ENCODE data around the gene CAPN13.

CAPN13 gene, protein sequence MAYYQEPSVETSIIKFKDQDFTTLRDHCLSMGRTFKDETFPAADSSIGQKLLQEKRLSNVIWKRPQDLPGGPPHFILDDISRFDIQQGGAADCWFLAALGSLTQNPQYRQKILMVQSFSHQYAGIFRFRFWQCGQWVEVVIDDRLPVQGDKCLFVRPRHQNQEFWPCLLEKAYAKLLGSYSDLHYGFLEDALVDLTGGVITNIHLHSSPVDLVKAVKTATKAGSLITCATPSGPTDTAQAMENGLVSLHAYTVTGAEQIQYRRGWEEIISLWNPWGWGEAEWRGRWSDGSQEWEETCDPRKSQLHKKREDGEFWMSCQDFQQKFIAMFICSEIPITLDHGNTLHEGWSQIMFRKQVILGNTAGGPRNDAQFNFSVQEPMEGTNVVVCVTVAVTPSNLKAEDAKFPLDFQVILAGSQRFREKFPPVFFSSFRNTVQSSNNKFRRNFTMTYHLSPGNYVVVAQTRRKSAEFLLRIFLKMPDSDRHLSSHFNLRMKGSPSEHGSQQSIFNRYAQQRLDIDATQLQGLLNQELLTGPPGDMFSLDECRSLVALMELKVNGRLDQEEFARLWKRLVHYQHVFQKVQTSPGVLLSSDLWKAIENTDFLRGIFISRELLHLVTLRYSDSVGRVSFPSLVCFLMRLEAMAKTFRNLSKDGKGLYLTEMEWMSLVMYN

DNA sequence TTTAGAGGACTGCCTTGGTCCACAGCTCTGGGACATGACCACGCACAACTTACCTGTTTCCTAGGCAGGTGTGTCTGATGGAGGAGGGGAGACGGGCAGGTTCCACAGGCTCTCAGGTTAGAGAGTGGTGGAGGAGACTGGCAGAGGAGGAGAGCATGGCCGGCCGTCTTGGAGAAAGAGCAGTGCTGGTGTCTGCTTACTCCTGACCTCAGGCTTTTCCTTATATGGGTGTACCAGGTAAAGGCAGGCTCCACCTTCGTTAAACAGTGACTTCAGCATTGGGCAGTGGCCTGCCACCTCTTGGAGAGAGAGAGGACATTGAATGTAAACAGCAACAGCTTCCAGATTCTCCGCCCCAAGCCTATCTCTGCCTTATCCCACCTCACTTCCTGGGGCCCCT lies at the start of gene CAPN13:
CAPN13 (minus strand) TSS at position 198 of the 400 bp plus-strand sequence. CDS start 20,121 bp downstream, outside the sequence.
- H3K27ac Mint-ChIP-seq = no peak within 1 kb of the TSS
- H3K9me3 Mint-ChIP-seq = no peaks in the 10 kb centered on the region
- H3K4me3 Mint-ChIP-seq = no peak within 1 kb of the TSS
- no peaks in the 10 kb centered on the region for H3K4me1 Mint-ChIP-seq (ENCODE audit: low read depth)
- no peaks in the 10 kb centered on the region for H3K36me3 Mint-ChIP-seq (ENCODE audit: low read depth)
- H3K27me3 Mint-ChIP-seq = peaks cover 15% of the 10 kb centered on the region

DNA sequence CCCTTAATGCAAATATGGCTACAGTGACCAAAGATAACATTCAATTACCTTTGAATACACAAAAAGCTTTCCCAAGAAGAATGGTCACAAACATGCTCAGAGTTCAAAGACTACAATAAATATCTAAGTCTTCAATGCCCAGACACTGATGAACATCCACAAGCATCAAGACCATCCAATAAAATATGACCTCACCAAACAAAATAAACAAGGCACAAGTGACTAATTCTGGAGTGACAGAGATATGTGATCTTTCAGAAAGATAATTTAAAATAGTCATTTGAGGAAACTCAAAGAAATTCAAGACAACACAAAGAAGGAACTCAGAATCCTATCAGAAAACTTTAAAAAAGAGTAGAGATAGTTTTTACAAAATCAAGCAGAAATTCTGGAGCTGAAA lies 40.6 kb upstream of the CAPN13 start:
- H3K4me1 Mint-ChIP-seq (ENCODE audit: low read depth) = no peaks in the 10 kb centered on the region
- H3K27ac Mint-ChIP-seq = no peak overlapping the region
- peaks cover 13% of the 10 kb centered on the region for H3K9me3 Mint-ChIP-seq
- no peaks in the 10 kb centered on the region for H3K36me3 Mint-ChIP-seq (ENCODE audit: low read depth)
- H3K4me3 Mint-ChIP-seq = no peak overlapping the region
- H3K27me3 Mint-ChIP-seq = peaks cover 31% of the 10 kb centered on the region

DNA sequence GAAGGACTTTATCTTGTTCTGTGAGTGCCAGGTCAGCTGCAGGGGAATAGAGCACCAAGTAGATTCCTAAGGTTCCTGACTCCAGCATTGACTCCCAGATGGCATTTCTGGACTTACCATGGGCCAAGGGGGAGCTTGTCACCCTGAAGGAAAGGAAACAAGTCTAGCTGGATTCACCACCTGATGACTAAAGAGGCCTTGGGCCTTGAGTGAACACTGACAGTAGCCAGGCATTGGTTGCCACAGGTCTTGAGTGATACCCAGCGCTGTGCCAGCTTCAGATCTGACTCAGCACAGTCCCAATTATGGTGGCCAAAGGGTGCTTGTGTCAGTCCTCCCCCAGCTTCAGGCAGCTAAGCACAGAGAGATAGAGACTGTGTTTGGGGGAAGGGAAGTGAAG lies 40.1 kb upstream of the CAPN13 start:
- Mint-ChIP-seq H3K36me3 (ENCODE audit: low read depth) (no peaks in the 10 kb centered on the region), H3K4me3 (no peak overlapping the region), H3K27ac (no peak overlapping the region), H3K27me3 (peaks cover 31% of the 10 kb centered on the region), H3K9me3 (peaks cover 13% of the 10 kb centered on the region), H3K4me1 (ENCODE audit: low read depth) (no peaks in the 10 kb centered on the region)

DNA sequence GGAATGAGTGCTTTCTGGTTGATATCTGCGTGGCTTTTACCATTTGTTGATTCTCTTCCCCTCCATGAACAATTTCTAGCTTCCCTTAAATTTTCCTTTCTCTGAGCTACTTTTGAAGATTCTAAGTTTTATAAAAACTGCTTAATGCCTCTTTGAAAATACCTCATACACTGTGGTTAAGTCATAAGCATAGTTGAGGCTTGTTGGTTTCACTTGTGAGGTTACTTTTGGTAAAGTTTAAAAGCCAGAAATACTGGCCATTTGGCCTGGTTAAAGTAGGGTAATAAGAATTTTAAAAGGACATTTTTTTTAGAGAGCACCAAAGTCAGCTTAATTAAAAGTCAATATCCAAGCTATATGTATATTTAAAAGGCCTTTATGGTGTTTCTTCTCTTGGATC lies 21.3 kb upstream of the CAPN13 start:
- Mint-ChIP-seq H3K4me1 (ENCODE audit: low read depth) (no peaks in the 10 kb centered on the region), H3K27ac (no peak overlapping the region), H3K9me3 (peaks cover 17% of the 10 kb centered on the region), H3K27me3 (no peaks in the 10 kb centered on the region), H3K36me3 (ENCODE audit: low read depth) (no peaks in the 10 kb centered on the region), H3K4me3 (no peak overlapping the region)

DNA sequence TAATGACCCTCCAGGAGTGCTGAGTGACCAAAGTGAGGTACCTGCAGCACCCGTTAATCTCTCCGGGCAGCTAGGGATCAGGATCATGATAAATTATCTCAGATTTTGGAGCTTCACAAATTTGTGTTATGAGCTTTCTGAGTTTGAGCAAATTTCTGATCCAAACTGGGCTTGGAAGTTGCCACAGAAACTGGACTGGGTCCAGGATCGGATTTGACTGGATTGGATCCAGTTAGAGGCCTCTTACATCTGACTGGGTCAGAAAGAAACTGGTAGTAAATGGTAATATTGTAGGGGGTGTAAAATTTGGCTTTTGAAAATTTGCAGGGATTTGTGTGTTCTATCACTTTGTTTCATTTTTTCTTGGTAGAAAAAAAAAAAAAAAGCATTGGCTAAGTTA lies 19.7 kb upstream of the CAPN13 start:
- Mint-ChIP-seq H3K27me3 (no peaks in the 10 kb centered on the region), H3K4me1 (ENCODE audit: low read depth) (no peaks in the 10 kb centered on the region), H3K27ac (no peak overlapping the region), H3K4me3 (no peak overlapping the region), H3K9me3 (peaks cover 17% of the 10 kb centered on the region), H3K36me3 (ENCODE audit: low read depth) (no peaks in the 10 kb centered on the region)

DNA sequence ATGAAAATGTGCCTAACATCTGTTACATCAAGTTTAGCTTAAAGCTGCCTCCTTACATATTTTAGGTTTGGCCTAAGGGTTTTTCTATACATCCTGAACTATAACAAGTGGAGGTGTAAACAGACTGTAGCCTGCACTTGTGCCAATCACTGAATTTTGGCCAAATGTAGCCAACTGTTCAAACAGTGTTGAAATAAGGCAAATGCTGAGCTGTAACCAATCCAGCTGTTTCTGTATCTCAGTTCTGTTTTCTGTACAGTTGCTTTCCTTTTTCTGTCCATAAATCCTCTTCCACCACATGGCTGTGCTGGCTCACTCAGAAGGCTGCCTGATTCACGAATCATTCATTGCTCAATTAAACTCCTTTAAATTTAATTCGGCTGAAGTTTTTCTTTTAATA lies 19.2 kb upstream of the CAPN13 start:
- no peaks in the 10 kb centered on the region for H3K27me3 Mint-ChIP-seq

DNA sequence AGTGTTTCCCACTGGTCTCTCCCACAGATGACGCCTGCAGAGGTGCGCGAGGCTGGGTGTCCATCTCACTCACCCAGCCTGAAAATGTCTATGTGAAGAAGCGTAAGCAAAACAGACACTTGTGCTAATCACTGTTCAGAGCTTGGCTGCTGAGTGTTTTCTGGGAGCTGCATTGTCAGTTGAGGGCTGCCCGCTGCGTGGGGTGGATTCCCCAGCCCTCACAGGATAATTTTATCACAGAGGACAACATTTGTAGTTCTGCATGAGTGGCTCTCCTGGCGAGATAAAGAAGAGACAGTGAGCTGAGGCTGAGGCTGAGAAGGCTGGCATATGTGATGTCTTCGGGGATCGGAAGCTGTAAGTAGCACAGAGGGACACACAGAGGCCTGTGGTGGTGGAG lies 16.2 kb upstream of the CAPN13 start:
- no peaks in the 10 kb centered on the region for H3K4me1 Mint-ChIP-seq (ENCODE audit: low read depth)
- H3K27me3 Mint-ChIP-seq = no peaks in the 10 kb centered on the region
- no peak overlapping the region for H3K27ac Mint-ChIP-seq
- peaks cover 10% of the 10 kb centered on the region for H3K9me3 Mint-ChIP-seq
- no peaks in the 10 kb centered on the region for H3K36me3 Mint-ChIP-seq (ENCODE audit: low read depth)
- H3K4me3 Mint-ChIP-seq = no peak overlapping the region

More for the DNA sequence above, 19.2 kb upstream of the CAPN13 start:
- Mint-ChIP-seq H3K4me1 (ENCODE audit: low read depth) (no peaks in the 10 kb centered on the region), H3K4me3 (no peak overlapping the region), H3K36me3 (ENCODE audit: low read depth) (no peaks in the 10 kb centered on the region), H3K27ac (no peak overlapping the region), H3K9me3 (peaks cover 17% of the 10 kb centered on the region)

DNA sequence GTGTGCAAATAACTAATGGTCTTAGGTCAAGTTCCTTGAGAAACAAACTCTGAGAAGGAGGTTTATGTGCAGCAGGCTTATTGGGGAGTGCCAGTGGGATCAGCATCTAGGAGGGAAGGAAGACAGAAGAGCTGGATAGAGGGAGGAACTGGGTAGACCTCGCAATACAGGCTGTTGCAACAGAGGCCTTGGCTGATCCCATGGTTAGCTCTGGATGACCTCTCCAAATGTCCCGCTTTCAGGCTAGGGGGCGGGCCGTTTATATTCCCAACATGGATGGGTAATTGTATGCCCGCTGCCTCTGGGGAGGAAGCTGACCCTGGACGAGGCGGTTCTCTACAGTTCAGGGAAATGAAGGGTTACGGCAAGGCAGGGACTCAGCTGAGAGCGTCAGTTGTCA lies 14.7 kb upstream of the CAPN13 start:
- H3K9me3 Mint-ChIP-seq = peaks cover 5% of the 10 kb centered on the region

DNA sequence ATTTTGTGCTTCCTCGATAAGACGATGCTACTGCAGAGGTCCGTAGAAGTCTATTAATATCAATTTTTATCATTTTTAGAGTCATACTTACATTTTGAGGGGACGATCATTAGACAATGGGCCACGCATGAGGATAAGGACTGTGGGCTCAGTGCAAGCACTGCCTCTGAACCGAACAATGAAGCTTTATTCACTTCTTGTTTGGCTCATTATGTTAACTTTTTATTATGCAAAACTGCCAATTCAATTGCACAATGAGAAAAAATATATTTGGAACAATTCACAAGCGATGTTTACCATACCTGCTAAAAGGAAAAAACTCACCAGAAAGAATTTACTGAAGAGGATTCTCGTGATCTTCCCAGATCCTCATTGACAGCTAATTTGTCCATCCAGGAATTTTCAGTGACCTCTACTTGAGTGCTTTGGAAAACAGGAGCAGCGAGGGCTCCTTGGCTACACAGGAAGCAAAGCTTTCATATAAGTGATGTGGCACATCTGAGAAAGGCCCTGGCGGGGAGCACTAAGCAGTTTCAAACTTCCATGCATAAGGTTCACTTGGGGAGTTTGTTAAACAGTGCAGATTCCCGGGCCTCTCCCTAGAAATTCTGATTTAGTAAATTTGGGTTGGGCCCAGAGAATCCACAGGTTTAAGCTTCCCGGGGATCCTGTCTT lies 13.3 kb upstream of the CAPN13 start:
- Mint-ChIP-seq H3K27ac (no peak overlapping the region), H3K27me3 (peaks cover 4% of the 10 kb centered on the region), H3K4me1 (ENCODE audit: low read depth) (no peaks in the 10 kb centered on the region), H3K36me3 (ENCODE audit: low read depth) (no peaks in the 10 kb centered on the region), H3K9me3 (no peaks in the 10 kb centered on the region), H3K4me3 (no peak overlapping the region)

More for the DNA sequence above, 14.7 kb upstream of the CAPN13 start:
- Mint-ChIP-seq H3K27ac (no peak overlapping the region), H3K4me1 (ENCODE audit: low read depth) (no peaks in the 10 kb centered on the region), H3K4me3 (no peak overlapping the region), H3K27me3 (no peaks in the 10 kb centered on the region), H3K36me3 (ENCODE audit: low read depth) (no peaks in the 10 kb centered on the region)

DNA sequence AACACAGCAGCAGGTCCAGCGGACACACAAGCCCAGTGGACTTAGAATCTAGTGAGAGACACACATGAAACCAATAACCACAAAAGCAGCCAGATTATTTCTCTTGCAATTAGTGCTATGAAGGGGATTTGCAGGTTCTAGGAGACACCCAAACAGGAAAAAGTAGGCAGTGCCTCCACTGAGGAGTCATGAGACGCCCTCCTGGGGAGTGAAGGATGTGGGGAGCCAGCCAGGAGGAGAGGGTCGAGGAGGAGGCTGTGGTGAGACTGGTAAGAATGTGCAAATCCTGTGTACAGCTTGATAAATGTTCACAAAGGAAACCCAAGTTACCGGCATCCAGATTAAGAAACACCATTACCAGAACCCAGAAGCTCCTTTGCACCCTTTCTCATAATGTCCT lies 2.7 kb upstream of the CAPN13 start:
- no peak overlapping the region for H3K27ac Mint-ChIP-seq
- H3K9me3 Mint-ChIP-seq = no peaks in the 10 kb centered on the region
- H3K27me3 Mint-ChIP-seq = peaks cover 30% of the 10 kb centered on the region
- no peak overlapping the region for H3K4me3 Mint-ChIP-seq
- H3K36me3 Mint-ChIP-seq (ENCODE audit: low read depth) = no peaks in the 10 kb centered on the region
- no peaks in the 10 kb centered on the region for H3K4me1 Mint-ChIP-seq (ENCODE audit: low read depth)

DNA sequence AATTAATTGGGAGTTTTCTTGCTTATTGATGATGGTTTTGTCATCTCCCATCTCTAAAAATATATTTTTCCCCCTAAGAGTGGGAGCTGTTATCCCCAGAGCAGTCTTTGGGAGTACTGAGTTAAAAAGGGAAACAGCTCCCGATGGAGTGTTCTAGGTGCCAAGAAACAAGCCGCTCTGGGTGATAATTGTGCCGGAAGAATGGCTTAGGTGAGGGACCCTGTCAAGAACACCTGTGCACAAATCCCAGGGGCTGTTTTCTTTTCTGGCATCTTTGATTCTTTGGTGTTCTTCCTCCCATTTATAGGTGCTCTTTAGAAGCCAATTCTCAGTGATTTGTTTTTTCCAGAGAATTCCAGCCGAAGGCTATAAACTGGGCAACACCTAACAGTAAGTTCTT lies 1.4 kb upstream of the CAPN13 start:
- no peaks in the 10 kb centered on the region for H3K9me3 Mint-ChIP-seq
- peaks cover 26% of the 10 kb centered on the region for H3K27me3 Mint-ChIP-seq
- H3K4me1 Mint-ChIP-seq (ENCODE audit: low read depth) = no peaks in the 10 kb centered on the region
- no peak overlapping the region for H3K27ac Mint-ChIP-seq
- H3K4me3 Mint-ChIP-seq = no peak overlapping the region
- H3K36me3 Mint-ChIP-seq (ENCODE audit: low read depth) = no peaks in the 10 kb centered on the region

DNA sequence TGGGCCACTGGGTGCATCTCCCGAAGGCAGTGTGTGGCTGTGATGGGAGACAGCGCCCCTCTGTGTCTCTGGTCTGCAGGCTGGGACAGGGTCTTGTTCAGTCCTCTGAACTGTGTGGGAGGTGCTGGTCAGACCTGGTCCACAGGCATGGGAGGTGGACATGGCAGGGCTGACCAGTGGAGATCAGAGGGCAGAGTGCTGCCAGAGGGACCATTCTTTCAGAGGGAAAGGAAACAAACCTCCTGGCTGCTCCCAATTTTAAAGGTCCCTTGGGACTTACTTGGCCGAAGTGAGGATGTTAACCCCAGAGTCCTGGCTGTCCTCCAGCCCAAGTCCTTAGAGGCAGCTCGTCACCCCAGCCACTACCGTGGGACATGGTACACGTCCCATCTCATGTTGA lies 4.0 kb downstream of the CAPN13 start:
- no peaks in the 10 kb centered on the region for H3K36me3 Mint-ChIP-seq (ENCODE audit: low read depth)
- H3K4me1 Mint-ChIP-seq (ENCODE audit: low read depth) = peaks cover 9% of the 10 kb centered on the region
- no peaks in the 10 kb centered on the region for H3K27me3 Mint-ChIP-seq
- H3K9me3 Mint-ChIP-seq = no peaks in the 10 kb centered on the region
- no peak overlapping the region for H3K27ac Mint-ChIP-seq
- no peak overlapping the region for H3K4me3 Mint-ChIP-seq

DNA sequence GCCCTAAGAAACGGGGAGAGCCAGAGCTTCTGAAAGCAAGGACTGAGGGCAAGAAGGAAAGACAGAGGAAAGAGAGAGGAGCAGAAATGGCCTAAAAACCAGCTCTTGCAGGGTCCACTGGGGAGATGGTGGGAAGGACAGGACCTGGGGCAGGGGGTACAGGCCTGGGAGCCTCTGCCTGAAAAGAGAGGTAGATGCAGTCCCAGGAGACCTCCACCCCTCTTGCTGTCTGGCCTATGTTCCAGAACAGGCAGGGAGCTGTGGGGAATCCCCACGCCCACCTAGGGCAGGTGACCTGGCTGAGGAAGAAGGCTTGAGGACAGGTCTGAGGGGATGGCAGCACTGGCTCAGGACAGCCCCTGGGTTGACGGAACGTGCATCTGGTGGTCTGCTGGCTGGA lies 4.6 kb downstream of the CAPN13 start:
- Mint-ChIP-seq H3K27me3 (no peaks in the 10 kb centered on the region), H3K9me3 (no peaks in the 10 kb centered on the region), H3K4me1 (ENCODE audit: low read depth) (peaks cover 10% of the 10 kb centered on the region), H3K27ac (no peak overlapping the region), H3K36me3 (ENCODE audit: low read depth) (no peaks in the 10 kb centered on the region), H3K4me3 (no peak overlapping the region)

DNA sequence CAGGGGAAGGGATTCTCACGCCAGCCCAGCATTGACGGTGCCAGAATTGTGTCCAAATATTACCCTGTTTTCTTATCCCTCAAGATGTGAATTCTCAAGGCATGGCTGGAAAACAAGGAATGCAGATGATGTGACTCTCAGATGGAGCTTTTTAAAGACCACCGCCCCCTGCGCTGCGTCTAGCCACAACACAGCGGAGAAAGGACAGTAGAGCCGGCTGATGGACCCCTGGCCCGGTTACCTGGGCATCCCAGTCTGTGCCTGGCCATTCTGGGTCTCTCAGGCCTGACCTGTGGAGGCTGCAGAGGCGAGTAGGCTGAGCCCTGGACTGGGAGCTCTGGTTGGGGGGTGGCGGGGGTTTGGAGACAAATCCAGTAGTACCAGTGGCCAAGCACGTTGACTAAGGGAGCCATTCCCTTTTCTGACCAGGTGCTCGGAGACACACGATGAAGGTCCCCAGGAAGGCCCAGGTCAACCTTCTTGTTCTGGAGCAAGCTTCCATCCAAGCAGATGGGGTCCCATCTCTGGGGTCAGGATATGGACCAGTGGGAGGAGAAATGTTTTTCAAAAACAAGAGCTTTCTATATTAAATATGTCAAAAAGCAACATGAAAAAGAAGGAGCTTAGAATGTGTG lies 5.3 kb downstream of the CAPN13 start:
- H3K4me1 Mint-ChIP-seq (ENCODE audit: low read depth) = peaks cover 10% of the 10 kb centered on the region
- H3K9me3 Mint-ChIP-seq = no peaks in the 10 kb centered on the region
- no peaks in the 10 kb centered on the region for H3K27me3 Mint-ChIP-seq
- no peak overlapping the region for H3K27ac Mint-ChIP-seq
- H3K4me3 Mint-ChIP-seq = no peak overlapping the region
- H3K36me3 Mint-ChIP-seq (ENCODE audit: low read depth) = no peaks in the 10 kb centered on the region

DNA sequence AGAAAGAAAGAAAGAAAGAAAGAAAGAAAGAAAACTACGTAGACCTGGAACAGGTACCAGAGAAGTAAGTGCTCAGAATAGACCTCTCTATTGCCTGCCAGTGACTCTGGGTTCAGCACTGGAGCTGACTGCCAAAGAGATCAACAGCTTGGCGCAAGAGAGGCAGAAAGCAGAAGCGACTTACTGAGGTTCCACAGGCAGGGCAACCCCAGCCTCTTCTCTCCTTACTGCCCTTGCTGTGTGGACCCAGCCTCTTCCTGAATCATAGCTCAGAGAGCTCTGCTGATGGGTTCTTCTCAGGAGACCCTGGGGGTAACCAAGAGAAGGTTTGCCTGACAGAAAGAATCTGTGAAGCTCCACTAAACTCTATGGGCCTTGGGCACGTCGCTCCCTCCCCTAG lies 7.1 kb downstream of the CAPN13 start:
- no peaks in the 10 kb centered on the region for H3K27me3 Mint-ChIP-seq
- H3K9me3 Mint-ChIP-seq = no peaks in the 10 kb centered on the region
- H3K4me1 Mint-ChIP-seq (ENCODE audit: low read depth) = peaks cover 10% of the 10 kb centered on the region
- H3K27ac Mint-ChIP-seq = no peak overlapping the region
- no peak overlapping the region for H3K4me3 Mint-ChIP-seq
- H3K36me3 Mint-ChIP-seq (ENCODE audit: low read depth) = no peaks in the 10 kb centered on the region

Data from stimulated activated naive CD8-positive, alpha-beta T cell treated with anti-CD3 and anti-CD28 coated beads, Interleukin-15, Interleukin-2, amounts not matched to agents 100 ng/mL and 50 ng/mL, for 24 hours (primary cell).